ENCODE data around the gene GTF3C1.
A peak's percentile ranks its signal among the peaks of the same experiment; 100 is the strongest.

Gene GTF3C1

DNA sequence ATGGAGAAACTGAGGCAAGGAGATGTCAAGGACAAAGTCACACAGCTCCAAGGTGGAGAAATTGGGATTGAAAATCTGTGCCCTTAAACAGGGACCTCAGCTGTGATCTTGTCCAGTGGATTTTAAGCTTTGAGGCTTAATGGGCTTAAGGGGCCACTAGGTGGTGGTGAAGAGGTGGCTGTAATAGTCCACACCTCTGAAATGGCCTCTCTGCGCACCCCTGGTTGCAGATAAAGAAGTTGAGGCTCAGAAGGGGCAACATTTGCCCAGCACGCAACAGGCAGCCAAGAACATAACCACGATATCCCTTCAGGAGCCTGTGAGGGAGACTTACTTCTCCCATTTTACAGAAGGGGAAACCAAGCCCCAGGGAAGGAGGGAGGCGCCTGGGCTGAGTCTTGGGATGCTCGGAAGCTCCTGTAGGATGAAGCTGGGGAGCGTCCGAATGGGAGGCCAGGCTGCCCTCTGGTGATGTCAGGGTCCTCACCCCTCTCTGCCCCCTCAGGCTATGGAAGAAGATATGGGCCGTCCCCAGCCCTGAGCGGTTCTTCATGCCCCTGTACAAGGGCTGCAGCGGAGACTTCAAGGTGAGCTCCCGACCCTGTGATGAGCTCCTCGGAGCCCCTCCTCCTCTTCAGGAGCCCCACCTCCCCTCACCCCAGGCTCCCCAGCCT lies 104.1 kb downstream of the GTF3C1 start:
- H3K27ac ChIP-seq = no peak overlapping the region
- no peak for DNase-seq (ENCODE audit: low spot score)
- H3K4me3 ChIP-seq = no peak overlapping the region
- TF ChIP-seq, protein P1, sequence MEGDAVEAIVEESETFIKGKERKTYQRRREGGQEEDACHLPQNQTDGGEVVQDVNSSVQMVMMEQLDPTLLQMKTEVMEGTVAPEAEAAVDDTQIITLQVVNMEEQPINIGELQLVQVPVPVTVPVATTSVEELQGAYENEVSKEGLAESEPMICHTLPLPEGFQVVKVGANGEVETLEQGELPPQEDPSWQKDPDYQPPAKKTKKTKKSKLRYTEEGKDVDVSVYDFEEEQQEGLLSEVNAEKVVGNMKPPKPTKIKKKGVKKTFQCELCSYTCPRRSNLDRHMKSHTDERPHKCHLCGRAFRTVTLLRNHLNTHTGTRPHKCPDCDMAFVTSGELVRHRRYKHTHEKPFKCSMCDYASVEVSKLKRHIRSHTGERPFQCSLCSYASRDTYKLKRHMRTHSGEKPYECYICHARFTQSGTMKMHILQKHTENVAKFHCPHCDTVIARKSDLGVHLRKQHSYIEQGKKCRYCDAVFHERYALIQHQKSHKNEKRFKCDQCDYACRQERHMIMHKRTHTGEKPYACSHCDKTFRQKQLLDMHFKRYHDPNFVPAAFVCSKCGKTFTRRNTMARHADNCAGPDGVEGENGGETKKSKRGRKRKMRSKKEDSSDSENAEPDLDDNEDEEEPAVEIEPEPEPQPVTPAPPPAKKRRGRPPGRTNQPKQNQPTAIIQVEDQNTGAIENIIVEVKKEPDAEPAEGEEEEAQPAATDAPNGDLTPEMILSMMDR (IDR thresholded peaks at IDR 0.05) = no peak

DNA sequence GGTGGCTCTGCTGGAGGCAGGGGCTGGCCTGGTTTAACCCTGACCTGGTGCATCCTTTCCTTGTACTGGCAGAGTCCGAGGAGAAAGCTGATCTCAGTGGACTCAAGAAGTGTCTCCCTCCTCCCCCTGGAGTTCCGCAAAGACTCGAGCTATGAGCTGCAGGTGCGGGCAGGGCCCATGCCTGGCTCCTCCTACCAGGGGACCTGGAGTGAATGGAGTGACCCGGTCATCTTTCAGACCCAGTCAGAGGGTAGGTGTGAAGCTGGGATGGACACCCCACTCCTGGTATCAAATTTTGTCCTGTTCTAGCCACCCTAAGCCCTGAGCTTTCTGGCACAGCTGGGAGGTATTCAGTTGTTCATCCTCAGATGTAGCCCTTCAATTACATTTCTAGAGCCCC lies 105.2 kb downstream of the GTF3C1 start:
- no peak overlapping the region for H3K4me3 ChIP-seq
- TF ChIP-seq, protein P1 (IDR thresholded peaks at IDR 0.05) = no peak
- no peak overlapping the region for H3K27ac ChIP-seq
- peak; percentile 21 for DNase-seq (ENCODE audit: low spot score)

DNA sequence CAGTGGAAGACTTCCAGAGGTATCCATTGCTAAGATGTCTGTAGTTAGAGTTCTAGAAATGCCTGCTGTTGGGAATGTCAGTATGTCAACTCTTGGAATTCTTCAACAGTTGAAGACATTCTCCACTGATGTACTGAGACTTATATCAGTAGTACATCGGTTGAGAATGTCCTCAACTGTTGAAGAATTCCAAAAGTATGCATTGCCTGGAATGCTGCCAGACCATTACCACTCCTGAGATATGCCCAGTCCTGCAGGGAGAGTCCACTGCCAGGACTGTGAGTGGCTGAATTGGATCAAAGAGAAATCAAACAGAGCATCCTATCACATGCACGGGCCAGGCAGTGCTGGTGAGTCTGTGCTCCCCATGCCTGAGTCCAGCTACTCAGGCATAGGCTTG lies 105.7 kb downstream of the GTF3C1 start:
- H3K27ac ChIP-seq = no peak overlapping the region
- no peak overlapping the region for H3K4me3 ChIP-seq
- peak; percentile 45 for DNase-seq (ENCODE audit: low spot score)
- TF ChIP-seq, protein P1 (IDR thresholded peaks at IDR 0.05) = no peak

DNA sequence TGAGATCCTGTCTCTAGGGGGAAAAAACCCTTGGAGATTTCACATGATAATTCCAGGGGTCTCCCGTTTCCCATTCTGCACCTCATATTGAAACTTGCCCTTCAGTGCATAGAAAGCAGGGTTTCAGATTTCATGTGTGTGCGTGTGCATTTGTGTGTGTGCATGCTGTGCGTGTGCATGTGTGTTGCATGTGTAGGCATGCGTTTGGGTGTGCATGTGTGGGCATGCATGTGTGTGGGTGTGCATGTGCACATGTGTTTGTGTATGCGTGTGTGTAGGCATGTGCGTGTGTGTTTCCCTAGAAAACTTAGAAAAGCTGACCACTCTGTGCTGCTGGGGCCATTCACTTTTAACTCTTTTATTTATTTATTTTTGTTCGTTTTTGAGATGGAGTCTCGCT lies 107.7 kb downstream of the GTF3C1 start:
- no peak overlapping the region for H3K27ac ChIP-seq
- DNase-seq (ENCODE audit: low spot score) = peak; percentile 14
- no peak overlapping the region for H3K4me3 ChIP-seq
- TF ChIP-seq, protein P1 (IDR thresholded peaks at IDR 0.05) = no peak

DNA sequence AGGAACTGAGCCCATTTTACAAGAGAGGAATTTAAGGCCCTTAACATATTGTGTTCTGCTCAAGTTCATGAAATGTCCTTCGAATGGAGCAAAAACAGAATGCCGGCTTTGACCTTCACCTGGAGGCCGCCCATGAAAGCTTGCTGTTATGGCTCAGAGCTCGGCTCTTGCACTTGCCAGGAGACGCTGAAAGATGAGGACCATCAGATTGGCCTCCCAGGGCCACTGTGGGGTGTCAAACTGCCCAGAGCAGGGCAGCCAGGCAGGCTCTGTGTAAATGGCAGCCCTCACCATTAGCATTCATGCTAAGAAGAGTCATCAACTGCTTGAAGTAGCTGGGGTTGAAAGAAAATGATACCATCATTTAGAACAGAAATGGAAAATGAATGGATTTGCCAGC lies 108.4 kb downstream of the GTF3C1 start:
- H3K27ac ChIP-seq = no peak overlapping the region
- peak; percentile 21 for DNase-seq (ENCODE audit: low spot score)
- TF ChIP-seq, protein P1 (IDR thresholded peaks at IDR 0.05) = no peak
- H3K4me3 ChIP-seq = no peak overlapping the region

DNA sequence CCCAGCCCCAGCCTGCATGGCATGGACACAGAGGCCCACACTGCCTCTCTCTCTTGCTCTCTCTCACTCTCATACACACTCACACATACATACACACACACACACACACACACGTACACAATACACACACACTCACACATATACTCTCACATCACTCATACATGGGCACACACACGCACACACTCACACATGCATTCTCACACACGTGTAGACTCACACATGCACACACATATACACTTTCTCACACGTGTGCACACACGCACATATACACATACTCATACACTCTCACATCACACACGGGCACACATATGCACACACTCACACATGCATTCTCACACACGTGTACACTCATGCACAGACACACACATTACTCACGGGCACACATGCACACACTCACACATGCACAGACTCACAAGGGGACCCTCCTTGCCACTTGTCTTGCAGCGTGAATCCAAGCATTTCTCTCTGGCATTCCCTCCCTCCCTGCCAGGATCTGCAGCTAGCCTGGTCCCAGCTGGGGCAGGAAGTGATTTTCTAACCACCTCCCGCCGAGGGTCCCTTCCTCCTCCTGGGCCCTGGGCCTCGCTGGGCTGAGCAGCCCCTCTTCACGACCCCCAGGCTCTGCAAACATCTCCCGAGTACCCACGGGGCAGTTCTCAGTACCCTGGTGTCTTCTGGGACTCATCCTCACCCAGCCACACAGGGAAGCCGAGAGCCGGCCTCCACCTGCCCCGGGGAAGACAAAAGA lies 110.3 kb downstream of the GTF3C1 start:
- H3K27ac ChIP-seq = no peak overlapping the region
- TF ChIP-seq, protein P1 (IDR thresholded peaks at IDR 0.05) = no peak
- peak; percentile 43 for DNase-seq (ENCODE audit: low spot score)
- H3K4me3 ChIP-seq = no peak overlapping the region

DNA sequence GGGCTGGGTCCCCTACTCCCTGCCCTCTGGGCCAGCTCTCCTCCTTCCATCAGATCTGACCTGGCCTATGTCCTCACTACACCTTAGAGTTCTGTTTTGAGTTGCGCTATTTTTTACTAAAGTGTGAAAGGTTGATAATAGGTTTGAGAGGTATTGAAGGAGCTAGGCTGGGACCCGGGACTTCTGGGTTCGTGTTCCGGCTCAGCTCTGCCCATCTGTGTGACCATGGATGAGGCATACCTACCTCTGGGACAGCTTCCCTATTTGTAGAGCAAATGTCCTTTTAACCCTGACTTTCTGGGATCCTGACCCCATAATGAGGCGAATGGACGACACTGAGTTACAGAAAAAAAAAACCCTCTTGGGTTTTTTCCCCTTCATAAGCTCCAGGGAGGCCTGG lies 111.8 kb downstream of the GTF3C1 start:
- peak; percentile 9 for DNase-seq (ENCODE audit: low spot score)
- Histone ChIP-seq H3K27ac (no peak overlapping the region), H3K4me3 (no peak overlapping the region)
- TF ChIP-seq, protein P1 (IDR thresholded peaks at IDR 0.05) = no peak
